Caco-2 (cell line): ENCODE data around the gene NKAIN1. TPM values are rescaled to one million over a fixed set of nuclear protein-coding genes. Genes with fewer than 3 reads are reported as not detected.

Experiments
- BruUV-seq: library from RNA; stranded (reverse); fragments of 400-500 nt; replicated peaks from 2 replicates; lab custom pipeline; 2021; lab: Mats Ljungman, UMichigan
- CTCF ChIA-PET: fragments of 300-600 bp; sonication (Branson Sonifier 250); formaldehyde crosslinking; loops from one replicate; lab custom pipeline; 2022; ENCODE audit warnings: antibody characterized with exemption; lab: Charles Lee
- POLR2A ChIA-PET: fragments of 300-600 bp; sonication (Branson Sonifier 250); formaldehyde crosslinking; loops from one replicate; lab custom pipeline; 2022; ENCODE audit warnings: antibody characterized with exemption; lab: Charles Lee
- DNase-seq, 2 experiments: peaks; one replicate each; pipeline versions ENCODE4 v3.0.0 to v3.0.0-alpha.2; 2020 to 2022
- H3K27me3 ChIP-seq: replicated peaks from 2 replicates; pipeline ENCODE4 v1.6.0; 2011; ENCODE audit warnings: low read length; ENCODE audit not compliant: control insufficient read depth, insufficient read depth
- H3K36me3 ChIP-seq: 2 replicates; pipeline ENCODE4 v1.5.1; 2011; ENCODE audit warnings: low read length; ENCODE audit not compliant: control insufficient read depth, insufficient read depth
- H3K4me1 ChIP-seq: fragments of 250-450 bp; sonication (Bioruptor Pico); 2 replicates; pipeline ENCODE4 v1.5.1; 2020; ENCODE audit warnings: mild to moderate bottlenecking
- H3K4me3 ChIP-seq: 2 replicates; pipeline ENCODE4 v1.5.1; 2011; ENCODE audit warnings: low read depth, mild to moderate bottlenecking, control low read depth, low read length
- H3K9me3 ChIP-seq: fragments of 250-450 bp; sonication (Bioruptor Pico); 2 replicates; pipeline ENCODE4 v1.5.1; 2020; ENCODE audit warnings: mild to moderate bottlenecking, moderate library complexity
- H3K27ac Mint-ChIP-seq: one replicate; pipeline ENCODE4 v1.8.0; 2022; ENCODE audit warnings: mixed read lengths; ENCODE audit not compliant: unreplicated experiment
- H3K27me3 Mint-ChIP-seq: one replicate; pipeline ENCODE4 v1.8.0; 2022; ENCODE audit warnings: mixed read lengths; ENCODE audit not compliant: insufficient read depth, unreplicated experiment
- H3K36me3 Mint-ChIP-seq: one replicate; pipeline ENCODE4 v1.8.0; 2022; ENCODE audit warnings: mild to moderate bottlenecking, mixed read lengths; ENCODE audit not compliant: insufficient read depth, unreplicated experiment
- H3K4me1 Mint-ChIP-seq: one replicate; pipeline ENCODE4 v1.8.0; 2022; ENCODE audit warnings: low read depth, mixed read lengths; ENCODE audit not compliant: unreplicated experiment
- H3K4me3 Mint-ChIP-seq: one replicate; pipeline ENCODE4 v1.8.0; 2022; ENCODE audit warnings: mild to moderate bottlenecking, moderate library complexity, mixed read lengths; ENCODE audit not compliant: unreplicated experiment
- H3K9me3 Mint-ChIP-seq: one replicate; pipeline ENCODE4 v1.8.0; 2022; ENCODE audit warnings: mixed read lengths; ENCODE audit not compliant: unreplicated experiment
- CTCF ChIP-seq, 2 experiments: fragments of 200-600 bp in 1 of 2; IDR thresholded peaks; 1 replicate in 1 of 2; 2 replicates in 1 of 2; pipeline versions ENCODE4 v1.5.1 to v1.8.0; 2011 to 2022; ENCODE audit warnings: antibody characterized with exemption in 1 of 2, control low read depth in 1 of 2, inconsistent platforms in 1 of 2, low read depth in 1 of 2, low read length in 1 of 2, mild to moderate bottlenecking in 1 of 2, moderate library complexity in 1 of 2; ENCODE audit not compliant: insufficient read depth in 1 of 2, severe bottlenecking in 1 of 2, unreplicated experiment in 1 of 2
- intact Hi-C: fragments of 100-400 bp; cut with micrococcal nuclease; formaldehyde crosslinking; loops from one replicate; pipeline ENCODE4 v1.10.0; 2022; ENCODE audit not compliant: unreplicated experiment
- total RNA-seq: library from RNA; stranded (reverse); gene quantifications from 2 replicates; pipeline ENCODE4 v1.2.3, GENCODE V29; 2022

NKAIN1 gene
- total RNA-seq, 1 experiment from 2014 or later, result not detected

GRCh38 chr1:31170486-31170735, 69.3 kb downstream of the NKAIN1 start:
- CTCF ChIA-PET, result interaction anchor here (0.6 to 1.2 kb wide), 2 partner anchors 91 to 220 kb away, joined by 3 to 5 read pairs; no protein-coding TSS in a partner anchor
- H3K9me3 ChIP-seq, result no peaks in the 10 kb centered on the region

GRCh38 chr1:31166462-31166861, 73.2 kb downstream of the NKAIN1 start:
- Mint-ChIP-seq H3K9me3 (no peaks in the 10 kb centered on the region), H3K4me3 (no peak overlapping the region), H3K4me1 (peaks cover 7% of the 10 kb centered on the region), H3K27ac (no peak overlapping the region), H3K27me3 (no peaks in the 10 kb centered on the region), H3K36me3 (peaks cover 7% of the 10 kb centered on the region)
- Histone ChIP-seq H3K27me3 (no peaks in the 10 kb centered on the region), H3K4me1 (peaks cover 7% of the 10 kb centered on the region; the same call in 1 of the 2 replicates), H3K36me3 (no peaks in the 10 kb centered on the region), H3K4me3 (no peak overlapping the region), H3K9me3 (no peaks in the 10 kb centered on the region)
- DNase-seq, result no peak
- ChIA-PET CTCF (no interaction called here), POLR2A (interaction anchor here (0.5 kb wide), 1 partner anchor 27 kb away, joined by 5 read pairs; no protein-coding TSS in a partner anchor)
- no TSS peak for BruUV-seq
- intact Hi-C loops, result no loop called here
- TF ChIP-seq CTCF (IDR thresholded peaks at IDR 0.05; ENCODE audit: insufficient read depth in 1 of 2, low read depth in 1 of 2, low read length in 1 of 2, severe bottlenecking in 1 of 2, unreplicated experiment in 1 of 2), result no peak

More at GRCh38 chr1:31170486-31170735, 69.3 kb downstream of the NKAIN1 start:
- H3K4me1 Mint-ChIP-seq, result no peaks in the 10 kb centered on the region
- H3K36me3 Mint-ChIP-seq, result no peaks in the 10 kb centered on the region
- intact Hi-C loops, result no loop called here
- no peak overlapping the region for H3K4me3 Mint-ChIP-seq
- no peaks in the 10 kb centered on the region for H3K9me3 Mint-ChIP-seq
- no peak for TF ChIP-seq CTCF (IDR thresholded peaks at IDR 0.05; ENCODE audit: insufficient read depth in 1 of 2, low read depth in 1 of 2, low read length in 1 of 2, severe bottlenecking in 1 of 2, unreplicated experiment in 1 of 2)
- no TSS peak for BruUV-seq
- H3K27me3 Mint-ChIP-seq, result no peaks in the 10 kb centered on the region
- no peaks in the 10 kb centered on the region for H3K36me3 ChIP-seq
- H3K4me1 ChIP-seq, result no peaks in the 10 kb centered on the region
- no peak for DNase-seq
- POLR2A ChIA-PET, result no interaction called here
- no peak overlapping the region for H3K4me3 ChIP-seq
- no peaks in the 10 kb centered on the region for H3K27me3 ChIP-seq
- H3K27ac Mint-ChIP-seq, result no peak overlapping the region

GRCh38 chr1:31164291-31164690, 75.4 kb downstream of the NKAIN1 start:
- H3K4me1 ChIP-seq, result peaks cover 13% of the 10 kb centered on the region
- H3K36me3 ChIP-seq, result no peaks in the 10 kb centered on the region
- POLR2A ChIA-PET, result no interaction called here
- H3K27me3 Mint-ChIP-seq, result no peaks in the 10 kb centered on the region
- CTCF ChIA-PET, result interaction anchor here (0.8 kb wide), 1 partner anchor 25 kb away, joined by 9 read pairs; no protein-coding TSS in a partner anchor
- no peak for DNase-seq
- H3K4me3 Mint-ChIP-seq, result no peak overlapping the region
- H3K4me3 ChIP-seq, result no peak overlapping the region
- BruUV-seq, result no TSS peak
- TF ChIP-seq CTCF (IDR thresholded peaks at IDR 0.05; ENCODE audit: insufficient read depth in 1 of 2, low read depth in 1 of 2, low read length in 1 of 2, severe bottlenecking in 1 of 2, unreplicated experiment in 1 of 2), result no peak
- H3K27me3 ChIP-seq, result no peaks in the 10 kb centered on the region
- H3K4me1 Mint-ChIP-seq, result peaks cover 14% of the 10 kb centered on the region
- H3K9me3 ChIP-seq, result no peaks in the 10 kb centered on the region
- no peak overlapping the region for H3K27ac Mint-ChIP-seq
- H3K36me3 Mint-ChIP-seq, result peaks cover 8% of the 10 kb centered on the region
- H3K9me3 Mint-ChIP-seq, result no peaks in the 10 kb centered on the region
- intact Hi-C loops, result no loop called here
